ENCODE measurements around the gene KLF13. TPM values are rescaled to one million over a fixed set of nuclear protein-coding genes. Genes with fewer than 3 reads are reported as not detected.
"Not testable (repeated sequence)": the region's sequence is repeated elsewhere in the genome, so short reads cannot be mapped to it uniquely, and the experiment has no call there.

The KLF13 gene
- total and polyA plus RNA-seq, 4 donors = 27.2 to 58.7 (median 33.6) TPM

DNA sequence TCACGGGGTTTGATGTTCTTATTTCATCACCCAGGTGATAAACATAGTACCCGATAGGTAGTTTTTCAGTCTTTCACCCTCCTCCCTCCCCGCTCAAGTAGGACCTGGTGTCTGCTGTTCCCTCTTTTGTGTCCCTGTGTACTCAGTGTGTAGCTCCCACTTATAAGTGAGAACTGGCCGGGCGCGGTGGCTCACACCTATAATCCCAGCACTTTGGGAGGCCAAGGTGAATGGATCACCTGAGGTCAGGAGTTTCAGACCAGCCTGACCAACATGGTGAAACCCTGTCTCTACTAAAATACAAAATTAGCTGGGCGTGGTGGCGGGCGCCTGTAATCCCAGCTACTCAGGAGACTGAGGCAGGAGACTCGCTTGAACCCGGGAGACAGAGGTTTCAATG lies 29.5 kb downstream of the KLF13 start:
- H3K27ac ChIP-seq (ENCODE audit: low read depth in 1 of 2, low read length in 2 of 2); intact Hi-C loops (cut with DNase I); H3K9me3 ChIP-seq (ENCODE audit: control insufficient read depth, low read length); H3K36me3 ChIP-seq (ENCODE audit: control insufficient read depth in 1 of 2, insufficient read depth in 2 of 2, low read length in 1 of 2); H3K27me3 ChIP-seq (ENCODE audit: control insufficient read depth in 1 of 2, insufficient read depth in 2 of 2, low read length in 1 of 2); DNase-seq; H3K4me3 ChIP-seq (ENCODE audit: low read length in 2 of 2); H3K4me1 ChIP-seq (ENCODE audit: control insufficient read depth in 1 of 2, insufficient read depth in 2 of 2, low read length in 2 of 2); ATAC-seq (ENCODE audit: low FRiP score): not testable (repeated sequence)
- WGBS, 2 donors = 96 to 97% methylated on average over 11 of the region's 11 CpGs

DNA sequence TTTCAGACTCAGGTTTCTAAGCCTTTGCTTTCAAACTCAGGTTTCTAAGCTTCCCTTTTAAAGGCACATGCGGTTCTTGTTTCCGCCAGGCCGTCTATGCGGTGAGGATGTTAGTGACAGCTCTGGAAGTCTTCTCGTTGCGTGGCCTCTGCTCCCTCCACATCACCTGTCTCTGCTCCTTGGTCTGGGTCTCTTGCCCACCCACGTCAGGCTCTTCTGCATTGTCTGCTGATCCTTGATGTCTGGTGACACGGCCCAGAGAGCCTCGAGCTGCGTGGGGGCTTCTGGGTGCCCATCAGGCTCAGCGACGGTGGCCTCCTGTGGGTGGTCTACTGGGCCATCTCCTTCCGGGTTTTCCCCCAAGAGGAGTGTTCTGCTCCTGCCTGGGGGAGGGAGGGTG lies 30.5 kb downstream of the KLF13 start:
- Histone ChIP-seq H3K27me3 (ENCODE audit: control insufficient read depth in 1 of 2, insufficient read depth in 2 of 2, low read length in 1 of 2) (no peaks in the 10 kb centered on the region), H3K9me3 (ENCODE audit: control insufficient read depth, low read length) (no peaks in the 10 kb centered on the region), H3K4me3 (ENCODE audit: low read length in 2 of 2) (no peak overlapping the region), H3K4me1 (ENCODE audit: control insufficient read depth in 1 of 2, insufficient read depth in 2 of 2, low read length in 2 of 2) (peaks cover 0 to 2% of the 10 kb centered on the region in 2 donors), H3K36me3 (ENCODE audit: control insufficient read depth in 1 of 2, insufficient read depth in 2 of 2, low read length in 1 of 2) (no peaks in the 10 kb centered on the region), H3K27ac (ENCODE audit: low read depth in 1 of 2, low read length in 2 of 2) (no peak overlapping the region)
- WGBS, 2 donors = 82 to 91% methylated on average over 13 of the region's 13 CpGs
- ATAC-seq (ENCODE audit: low FRiP score) = no peak
- intact Hi-C loops (cut with DNase I) = no loop called here
- DNase-seq = no peak

DNA sequence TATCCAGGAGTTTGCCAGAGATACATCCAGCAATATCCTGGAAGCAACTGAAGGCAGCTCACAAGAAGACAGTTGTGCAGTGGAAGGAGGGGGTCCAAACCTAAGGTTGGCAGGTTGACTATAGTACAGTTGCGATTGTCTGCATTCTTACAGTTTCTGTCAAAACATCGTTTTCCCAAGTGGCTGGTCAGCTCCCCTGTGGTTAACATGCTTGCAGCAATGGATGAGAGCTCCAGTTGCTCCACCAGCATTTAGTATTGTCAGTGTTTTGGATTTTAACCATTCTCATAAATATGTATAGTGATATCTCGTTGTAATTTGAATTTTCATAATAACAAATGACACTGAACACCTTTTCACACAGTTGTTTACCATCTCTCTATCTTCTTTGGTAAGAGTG lies 31.5 kb downstream of the KLF13 start:
- Histone ChIP-seq H3K4me1 (ENCODE audit: control insufficient read depth in 1 of 2, insufficient read depth in 2 of 2, low read length in 2 of 2) (no peaks in the 10 kb centered on the region), H3K27me3 (ENCODE audit: control insufficient read depth in 1 of 2, insufficient read depth in 2 of 2, low read length in 1 of 2) (no peaks in the 10 kb centered on the region), H3K4me3 (ENCODE audit: low read length in 2 of 2) (no peak overlapping the region), H3K36me3 (ENCODE audit: control insufficient read depth in 1 of 2, insufficient read depth in 2 of 2, low read length in 1 of 2) (no peaks in the 10 kb centered on the region), H3K9me3 (ENCODE audit: control insufficient read depth, low read length) (no peaks in the 10 kb centered on the region), H3K27ac (ENCODE audit: low read depth in 1 of 2, low read length in 2 of 2) (no peak overlapping the region)
- DNase-seq (no peak), ATAC-seq (ENCODE audit: low FRiP score) (no peak)
- intact Hi-C loops (cut with DNase I) = no loop called here
- WGBS, 2 donors = 66 to 70% methylated on average over 3 of the region's 3 CpGs

DNA sequence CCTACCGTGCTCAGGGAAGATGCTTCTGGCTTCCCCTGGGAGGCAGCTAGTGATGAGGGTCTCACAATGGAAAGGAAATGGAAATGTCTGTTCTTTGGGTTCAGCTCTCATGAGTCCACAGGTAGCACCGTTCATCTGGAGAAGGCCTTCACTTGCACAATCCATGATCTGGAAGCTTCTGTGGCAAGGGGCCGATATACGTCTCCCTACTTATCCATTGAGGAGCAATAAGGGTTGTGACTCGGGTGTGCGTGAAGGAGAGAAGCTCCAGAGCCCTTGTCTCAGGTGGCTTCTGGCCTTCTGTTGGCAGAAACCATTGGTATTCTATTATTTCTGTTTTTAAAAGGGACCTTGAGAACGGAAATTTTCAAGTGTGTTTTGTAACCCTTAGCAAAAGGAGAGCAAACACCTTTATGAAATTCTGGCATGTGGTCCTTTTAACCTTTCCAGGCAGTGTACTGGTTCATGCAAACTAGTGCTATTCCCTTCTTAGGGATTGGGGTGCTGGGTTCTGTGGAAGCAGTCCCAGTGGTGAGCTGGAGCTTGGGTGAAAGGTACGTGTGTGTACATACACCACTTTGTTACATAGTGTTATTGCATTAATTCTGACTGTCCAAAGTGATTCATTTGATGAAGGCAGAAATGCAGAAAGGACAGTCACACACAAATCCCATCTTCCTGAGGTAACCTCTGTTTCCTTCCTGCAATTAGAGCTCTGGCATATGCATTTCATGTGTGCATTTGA lies 32.5 kb downstream of the KLF13 start:
- 90% methylated on average over 8 of the region's 8 CpGs for WGBS, 2 donors
- H3K9me3 ChIP-seq (ENCODE audit: control insufficient read depth, low read length) = no peaks in the 10 kb centered on the region
- no peaks in the 10 kb centered on the region for H3K36me3 ChIP-seq (ENCODE audit: control insufficient read depth in 1 of 2, insufficient read depth in 2 of 2, low read length in 1 of 2)
- intact Hi-C loops (cut with DNase I) = no loop called here
- no peaks in the 10 kb centered on the region for H3K4me1 ChIP-seq (ENCODE audit: control insufficient read depth in 1 of 2, insufficient read depth in 2 of 2, low read length in 2 of 2)
- no peak overlapping the region for H3K4me3 ChIP-seq (ENCODE audit: low read length in 2 of 2)
- no peak for DNase-seq
- ATAC-seq (ENCODE audit: low FRiP score) = no peak
- no peak overlapping the region for H3K27ac ChIP-seq (ENCODE audit: low read depth in 1 of 2, low read length in 2 of 2)
- no peaks in the 10 kb centered on the region for H3K27me3 ChIP-seq (ENCODE audit: control insufficient read depth in 1 of 2, insufficient read depth in 2 of 2, low read length in 1 of 2)

DNA sequence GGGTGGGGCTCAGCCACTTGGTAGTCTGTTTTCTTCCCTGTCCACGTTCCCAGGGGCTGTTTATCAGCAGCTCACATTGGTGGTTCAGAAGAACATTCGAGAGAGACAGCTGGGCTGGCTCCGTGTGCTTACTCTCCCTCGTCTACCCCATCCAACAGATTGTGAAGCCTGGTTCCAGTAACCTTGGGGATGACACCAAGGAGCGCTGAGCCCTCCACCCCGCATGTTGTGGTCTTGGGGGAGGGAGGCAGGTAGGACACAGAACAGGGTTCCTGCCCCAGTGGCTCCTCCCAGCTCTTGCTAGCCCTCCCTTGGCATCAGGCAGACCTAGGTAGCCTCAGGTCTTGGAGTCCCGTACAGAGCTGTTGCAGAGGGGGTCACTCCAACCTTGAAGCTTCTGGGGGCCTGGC lies 33.1 kb downstream of the KLF13 start:
- ATAC-seq (ENCODE audit: low FRiP score) = no peak
- H3K4me1 ChIP-seq (ENCODE audit: control insufficient read depth in 1 of 2, insufficient read depth in 2 of 2, low read length in 2 of 2) = no peaks in the 10 kb centered on the region
- no peaks in the 10 kb centered on the region for H3K9me3 ChIP-seq (ENCODE audit: control insufficient read depth, low read length)
- no peak for DNase-seq
- no peak overlapping the region for H3K4me3 ChIP-seq (ENCODE audit: low read length in 2 of 2)
- no peaks in the 10 kb centered on the region for H3K27me3 ChIP-seq (ENCODE audit: control insufficient read depth in 1 of 2, insufficient read depth in 2 of 2, low read length in 1 of 2)
- H3K36me3 ChIP-seq (ENCODE audit: control insufficient read depth in 1 of 2, insufficient read depth in 2 of 2, low read length in 1 of 2) = no peaks in the 10 kb centered on the region
- H3K27ac ChIP-seq (ENCODE audit: low read depth in 1 of 2, low read length in 2 of 2) = no peak overlapping the region
- 77 to 78% methylated on average over 7 of the region's 7 CpGs for WGBS, 2 donors
- intact Hi-C loops (cut with DNase I) = no loop called here

DNA sequence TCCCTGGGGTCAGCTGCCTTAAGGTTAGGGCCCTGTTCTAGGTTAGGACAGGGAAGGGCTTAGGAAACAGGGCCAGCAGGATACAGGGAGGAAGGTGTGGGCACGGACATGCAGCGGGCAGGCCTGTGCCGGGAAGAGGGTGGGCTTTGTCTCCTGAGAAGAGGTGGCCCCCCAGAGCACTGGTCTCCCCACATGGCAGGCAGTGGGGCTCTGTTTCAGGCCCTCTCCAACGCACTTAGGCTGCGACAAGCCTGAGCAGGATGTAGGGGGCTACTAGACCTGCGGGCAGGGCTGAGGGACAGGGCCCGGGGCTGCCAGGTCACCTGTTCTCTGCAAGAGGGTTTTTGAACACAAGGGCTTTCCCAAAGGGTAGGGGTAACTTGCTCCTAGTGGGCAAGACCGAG lies 33.5 kb downstream of the KLF13 start:
- H3K9me3 ChIP-seq (ENCODE audit: control insufficient read depth, low read length) = no peaks in the 10 kb centered on the region
- DNase-seq = no peak
- H3K36me3 ChIP-seq (ENCODE audit: control insufficient read depth in 1 of 2, insufficient read depth in 2 of 2, low read length in 1 of 2) = no peaks in the 10 kb centered on the region
- H3K4me1 ChIP-seq (ENCODE audit: control insufficient read depth in 1 of 2, insufficient read depth in 2 of 2, low read length in 2 of 2) = peaks cover 0 to 2% of the 10 kb centered on the region in 2 donors
- WGBS, 2 donors = 90 to 94% methylated on average over 8 of the region's 8 CpGs
- H3K4me3 ChIP-seq (ENCODE audit: low read length in 2 of 2) = no peak overlapping the region
- ATAC-seq (ENCODE audit: low FRiP score) = no peak
- H3K27me3 ChIP-seq (ENCODE audit: control insufficient read depth in 1 of 2, insufficient read depth in 2 of 2, low read length in 1 of 2) = no peaks in the 10 kb centered on the region
- H3K27ac ChIP-seq (ENCODE audit: low read depth in 1 of 2, low read length in 2 of 2) = no peak overlapping the region
- intact Hi-C loops (cut with DNase I) = no loop called here

DNA sequence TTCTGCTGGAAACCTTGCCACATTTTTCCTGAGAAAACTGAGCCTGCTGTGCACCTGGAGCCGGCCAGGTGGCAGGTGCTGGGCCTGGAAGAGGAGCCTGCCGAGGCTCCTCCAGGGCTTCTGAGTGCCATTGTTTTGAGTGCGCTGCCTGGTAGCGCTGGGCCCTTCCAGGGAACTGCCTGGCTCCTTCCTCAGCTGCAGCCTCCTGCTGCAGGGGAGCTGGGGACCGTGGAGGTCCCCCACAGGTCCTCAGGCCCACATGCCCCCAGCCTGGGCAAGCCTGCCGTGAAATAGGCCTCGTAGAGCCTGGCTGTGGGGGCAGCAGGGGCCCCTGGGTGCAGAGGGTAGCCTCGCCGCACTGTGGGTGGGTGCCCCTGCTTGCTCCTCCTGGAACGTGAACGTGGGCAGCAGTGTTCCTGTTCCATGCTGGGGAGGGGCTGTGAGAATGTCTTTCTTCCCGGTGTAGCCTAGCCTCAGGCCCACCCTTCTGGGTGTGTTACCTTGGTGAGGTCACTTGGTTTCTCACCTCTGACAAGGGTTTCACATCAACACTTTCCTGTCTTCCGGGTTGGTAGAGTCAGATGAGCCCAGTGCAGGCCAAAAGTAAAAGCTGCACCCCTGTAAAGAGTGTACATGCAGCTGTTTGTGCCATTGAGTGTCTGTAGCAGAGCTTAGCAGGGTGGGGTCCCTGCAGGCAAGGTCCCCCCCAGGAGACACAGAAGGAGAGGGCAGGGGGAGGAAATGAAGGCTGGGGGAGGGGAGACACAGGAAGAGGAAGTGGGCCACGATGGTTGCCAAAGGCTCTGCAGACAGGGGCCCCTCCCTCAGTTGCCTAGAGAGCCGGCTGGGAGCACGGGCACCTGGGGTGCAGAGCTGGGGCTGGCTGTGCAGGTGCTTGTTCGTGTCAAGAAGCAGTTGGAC lies 34.5 kb downstream of the KLF13 start:
- Histone ChIP-seq H3K4me3 (ENCODE audit: low read length in 2 of 2) (no peak overlapping the region), H3K27ac (ENCODE audit: low read depth in 1 of 2, low read length in 2 of 2) (no peak overlapping the region), H3K36me3 (ENCODE audit: control insufficient read depth in 1 of 2, insufficient read depth in 2 of 2, low read length in 1 of 2) (no peaks in the 10 kb centered on the region), H3K4me1 (ENCODE audit: control insufficient read depth in 1 of 2, insufficient read depth in 2 of 2, low read length in 2 of 2) (peaks cover 0 to 3% of the 10 kb centered on the region in 2 donors), H3K27me3 (ENCODE audit: control insufficient read depth in 1 of 2, insufficient read depth in 2 of 2, low read length in 1 of 2) (no peaks in the 10 kb centered on the region), H3K9me3 (ENCODE audit: control insufficient read depth, low read length) (no peaks in the 10 kb centered on the region)
- intact Hi-C loops (cut with DNase I) = no loop called here
- ATAC-seq (ENCODE audit: low FRiP score) (no peak), DNase-seq (no peak)
- WGBS, 2 donors = 67 to 71% methylated on average over 17 of the region's 17 CpGs

DNA sequence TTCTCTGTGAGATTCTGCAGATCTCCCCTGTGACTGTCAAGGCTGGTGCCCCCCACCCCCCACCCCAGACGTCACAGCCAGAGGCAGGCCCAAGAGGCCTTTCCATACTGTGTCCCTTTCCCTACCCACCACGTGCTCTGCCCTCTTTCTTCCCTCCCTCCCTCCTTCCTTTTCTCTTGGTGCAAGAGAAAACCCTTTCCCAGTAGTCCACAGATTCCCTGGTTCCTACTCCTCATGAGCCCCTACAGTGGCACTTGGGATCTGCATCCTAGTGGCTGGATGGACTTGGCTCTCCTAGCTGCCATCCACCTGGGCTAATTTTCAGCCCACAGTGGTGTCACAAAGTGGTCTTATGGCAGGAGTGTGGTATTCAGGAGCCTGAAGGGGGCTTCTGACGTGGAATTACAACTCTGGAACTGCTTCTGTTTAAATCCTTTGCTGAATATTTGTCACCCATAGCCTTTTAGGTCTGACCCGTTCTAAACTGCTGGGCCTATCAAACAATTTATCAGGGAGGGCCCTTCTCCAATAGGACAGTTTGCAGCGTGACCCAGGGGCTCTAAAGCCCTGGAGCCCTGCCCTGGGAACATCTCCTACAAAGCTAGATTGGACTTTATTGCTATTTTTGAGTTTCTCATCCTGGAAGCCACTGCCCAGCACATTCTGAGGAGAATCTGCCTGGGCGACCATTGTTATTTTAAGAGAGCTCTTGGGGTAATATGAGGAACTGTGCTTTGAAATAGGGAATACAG lies 35.3 kb downstream of the KLF13 start:
- Histone ChIP-seq H3K4me3 (ENCODE audit: low read length in 2 of 2) (no peak overlapping the region), H3K36me3 (ENCODE audit: control insufficient read depth in 1 of 2, insufficient read depth in 2 of 2, low read length in 1 of 2) (no peaks in the 10 kb centered on the region), H3K27ac (ENCODE audit: low read depth in 1 of 2, low read length in 2 of 2) (no peak overlapping the region), H3K27me3 (ENCODE audit: control insufficient read depth in 1 of 2, insufficient read depth in 2 of 2, low read length in 1 of 2) (no peaks in the 10 kb centered on the region), H3K4me1 (ENCODE audit: control insufficient read depth in 1 of 2, insufficient read depth in 2 of 2, low read length in 2 of 2) (peaks cover 0 to 3% of the 10 kb centered on the region in 2 donors), H3K9me3 (ENCODE audit: control insufficient read depth, low read length) (no peaks in the 10 kb centered on the region)
- intact Hi-C loops (cut with DNase I) = no loop called here
- ATAC-seq (ENCODE audit: low FRiP score) = no peak
- WGBS, 2 donors = 49 to 59% methylated on average over 6 of the region's 6 CpGs
- peak in 1 of 2 donors; percentile 27 for DNase-seq
